GM18870 (cell line): ENCODE measurements around the gene THPO.

ENCODE experiments used
- ATAC-seq: cut with Tn5 transposase; IDR thresholded peaks from one replicate; pipeline ENCODE4 v1.9.1; 2021; ENCODE audit warnings: moderate library complexity; ENCODE audit not compliant: unreplicated experiment

THPO gene

GRCh38 chr3:184366619-184367289 lies 11.3 kb downstream of the THPO start:
- no peak for ATAC-seq

GRCh38 chr3:184362668-184363546 lies 15.1 kb downstream of the THPO start:
- ATAC-seq: peak; percentile 88

GRCh38 chr3:184361932-184362667 lies 15.9 kb downstream of the THPO start:
- no peak for ATAC-seq

GRCh38 chr3:184361532-184361931 lies 16.5 kb downstream of the THPO start, which contains the start of the genes CLCN2 and POLR2H:
Gene CLCN2 (minus strand): TSS chr3:184361605. CDS start chr3:184361479, 126 bp downstream.
Gene POLR2H (plus strand): TSS chr3:184361710. CDS start chr3:184363493, 1,783 bp downstream.
- ATAC-seq: no peak

- no peak for ATAC-seq
Observed at GRCh38 chr3:184360929-184361531, 17.0 kb downstream of the THPO start.

GRCh38 chr3:184360070-184360928 lies 17.7 kb downstream of the THPO start:
- no peak for ATAC-seq

- no peak for ATAC-seq
Observed at GRCh38 chr3:184359610-184360009, 18.4 kb downstream of the THPO start.

- ATAC-seq: no peak
Observed at GRCh38 chr3:184358921-184359350, 19.1 kb downstream of the THPO start.

- no peak for ATAC-seq
Observed at GRCh38 chr3:184358124-184358767, 19.8 kb downstream of the THPO start.

GRCh38 chr3:184357248-184358123 lies 20.5 kb downstream of the THPO start:
- ATAC-seq: no peak

- ATAC-seq: no peak
Observed at GRCh38 chr3:184355261-184356040, 22.6 kb downstream of the THPO start.

GRCh38 chr3:184354754-184355153 lies 23.3 kb downstream of the THPO start:
- ATAC-seq: no peak

- no peak for ATAC-seq
Observed at GRCh38 chr3:184354121-184354728, 23.8 kb downstream of the THPO start.

GRCh38 chr3:184353546-184353941 lies 24.5 kb downstream of the THPO start:
- no peak for ATAC-seq

GRCh38 chr3:184352897-184353545 lies 25.0 kb downstream of the THPO start:
- no peak for ATAC-seq

GRCh38 chr3:184352149-184352785 lies 25.7 kb downstream of the THPO start:
- no peak for ATAC-seq
